CD4-positive, alpha-beta T cell (primary cell): ENCODE results near the gene CEP170B. TPM values are rescaled to one million over a fixed set of nuclear protein-coding genes. Genes with fewer than 3 reads are reported as not detected.

ENCODE experiments used
- ATAC-seq: fragments of 200-7000 bp; cut with Tn5 transposase; one replicate; pipeline ENCODE4 v1.10.0; 2022; ENCODE audit warnings: mild to moderate bottlenecking; ENCODE audit not compliant: poor library complexity
- CTCF ChIA-PET: fragments of 350-600 bp; sonication (Branson Sonifier 250); formaldehyde crosslinking; loops from one replicate; lab custom pipeline; 2021; ENCODE audit warnings: antibody characterized with exemption, inconsistent platforms; lab: Charles Lee
- POLR2A ChIA-PET: fragments of 350-600 bp; sonication (Branson Sonifier 250); formaldehyde crosslinking; loops from one replicate; lab custom pipeline; 2021; ENCODE audit warnings: antibody characterized with exemption, inconsistent platforms; lab: Charles Lee
- DNase-seq, 14 experiments: peaks; one replicate each; pipeline ENCODE4 v3.0.0-alpha.2; 2013 to 2020; ENCODE audit warnings: mixed read lengths in 2 of 14
- H3K27ac ChIP-seq, 2 donors: one replicate each; pipeline versions ENCODE4 v1.5.1 to v1.7.0; 2013; ENCODE audit warnings: low read length in 2 of 2, low read depth in 1 of 2, mild to moderate bottlenecking in 1 of 2
- H3K27me3 ChIP-seq, 2 experiments: 1 replicate in 1 of 2; 2 replicates in 1 of 2; pipeline versions ENCODE4 v1.6.1 to v1.7.0; 2013; ENCODE audit warnings: low read length in 2 of 2, control low read depth in 1 of 2, mild to moderate bottlenecking in 1 of 2, moderate library complexity in 1 of 2; ENCODE audit not compliant: insufficient read depth in 2 of 2, control insufficient read depth in 1 of 2
- H3K36me3 ChIP-seq: one replicate; pipeline ENCODE4 v1.6.1; 2013; ENCODE audit warnings: low read length, control low read depth; ENCODE audit not compliant: insufficient read depth
- H3K4me1 ChIP-seq: one replicate; pipeline ENCODE4 v1.6.1; 2013; ENCODE audit warnings: low read length, control low read depth; ENCODE audit not compliant: insufficient read depth
- H3K4me3 ChIP-seq: one replicate; pipeline ENCODE4 v1.5.1; 2013; ENCODE audit warnings: mild to moderate bottlenecking, low read length, moderate library complexity
- H3K9me3 ChIP-seq, 2 experiments: 1 replicate in 1 of 2; 2 replicates in 1 of 2; pipeline versions ENCODE4 v1.6.1 to v1.7.0; 2013; ENCODE audit warnings: low read length in 2 of 2, mild to moderate bottlenecking in 2 of 2, control low read depth in 1 of 2, moderate library complexity in 1 of 2; ENCODE audit not compliant: control insufficient read depth in 1 of 2, insufficient read depth in 1 of 2
- H3K27ac Mint-ChIP-seq: one replicate; pipeline ENCODE4 v1.8.0; 2020; ENCODE audit warnings: mixed read lengths
- H3K27me3 Mint-ChIP-seq: one replicate; pipeline ENCODE4 v1.8.0; 2021; ENCODE audit warnings: mixed read lengths
- H3K36me3 Mint-ChIP-seq: one replicate; pipeline ENCODE4 v1.8.0; 2021; ENCODE audit warnings: low read depth, mixed read lengths
- H3K4me1 Mint-ChIP-seq: one replicate; pipeline ENCODE4 v1.8.0; 2021; ENCODE audit warnings: low read depth, mixed read lengths
- H3K4me3 Mint-ChIP-seq: one replicate; pipeline ENCODE4 v1.8.0; 2020; ENCODE audit warnings: mild to moderate bottlenecking, mixed read lengths
- H3K9me3 Mint-ChIP-seq: one replicate; pipeline ENCODE4 v1.8.0; 2020; ENCODE audit warnings: mixed read lengths
- CTCF ChIP-seq: fragments of 200-600 bp; IDR thresholded peaks from one replicate; pipeline ENCODE4 v1.8.0; 2022; ENCODE audit warnings: antibody characterized with exemption, mild to moderate bottlenecking
- intact Hi-C, 2 experiments: fragments of 100-400 bp; cut with DNase I in 1 of 2; cut with micrococcal nuclease in 1 of 2; formaldehyde crosslinking; loops; one replicate each; pipeline versions ENCODE4 v1.15.1 to v1.9.0; 2023 to 2025; cut with DNase I, micrococcal nuclease
- total RNA-seq, 174 experiments: library from RNA in 2 of 174; stranded (reverse) in 2 of 174; gene quantifications; one replicate each; pipeline ENCODE4 v1.2.3 and lab custom pipeline; 2021 to 2026

Gene CEP170B
- total RNA-seq, 2 experiments from 2014 or later = 4.4 to 4.7 TPM

DNA sequence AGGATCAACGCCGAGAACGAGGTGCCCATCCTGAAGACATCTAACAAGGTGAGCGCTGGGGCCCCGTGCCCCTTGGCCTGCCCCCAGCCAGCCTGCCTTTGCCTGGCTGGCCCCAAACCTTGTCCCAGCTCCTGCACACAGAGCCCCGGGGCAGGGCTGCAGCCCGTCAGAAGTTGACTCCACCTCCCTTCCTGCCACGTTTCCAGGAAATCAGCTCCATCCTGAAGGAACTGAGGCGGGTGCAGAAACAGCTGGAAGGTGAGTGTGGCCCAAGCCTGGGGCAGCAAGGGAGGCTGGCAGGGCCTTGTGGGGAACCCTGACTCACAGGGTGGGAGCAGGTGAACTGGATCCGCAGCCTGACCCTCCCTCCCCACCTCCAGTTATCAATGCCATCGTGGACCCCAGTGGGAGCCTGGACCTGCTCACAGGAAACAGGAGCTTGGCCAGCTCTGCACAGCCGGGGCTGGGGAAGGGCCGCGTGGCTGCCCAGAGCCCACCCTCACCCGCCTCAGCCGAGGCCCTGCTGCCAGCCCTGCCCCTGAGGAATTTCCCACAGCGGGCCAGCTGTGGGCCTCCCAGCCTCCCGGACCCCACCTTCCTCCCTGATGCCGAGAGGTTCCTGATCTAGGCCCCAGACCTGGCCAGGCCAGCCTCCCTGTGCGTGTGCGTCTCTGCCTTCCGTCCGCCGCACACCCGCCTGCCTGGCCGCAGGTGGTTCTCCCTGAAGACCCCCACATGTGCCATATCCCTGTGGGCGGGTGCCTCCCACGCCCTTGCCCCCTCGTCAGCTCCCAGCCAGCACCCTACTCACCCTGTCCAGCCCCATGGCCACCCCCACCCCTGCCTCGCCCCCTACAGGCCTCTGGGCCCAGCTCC, 29.5 kb downstream of the CEP170B start:
- H3K9me3 ChIP-seq = no peaks in the 10 kb centered on the region
- Mint-ChIP-seq H3K4me3 (no peak overlapping the region), H3K4me1 (peaks cover 4% of the 10 kb centered on the region), H3K27ac (no peak overlapping the region), H3K9me3 (no peaks in the 10 kb centered on the region), H3K27me3 (no peaks in the 10 kb centered on the region), H3K36me3 (no peaks in the 10 kb centered on the region)
- H3K36me3 ChIP-seq = no peaks in the 10 kb centered on the region
- no peaks in the 10 kb centered on the region for H3K4me1 ChIP-seq
- H3K27ac ChIP-seq = no peak overlapping the region
- intact Hi-C loops = no loop called here
- ChIA-PET POLR2A (no interaction called here), CTCF (no interaction called here)
- DNase-seq (peak in 1 of 14 experiments; percentile 13), ATAC-seq (no peak)
- no peaks in the 10 kb centered on the region for H3K27me3 ChIP-seq
- H3K4me3 ChIP-seq = no peak overlapping the region
- no peak for TF ChIP-seq CTCF

- peaks cover 4% of the 10 kb centered on the region for H3K4me1 Mint-ChIP-seq
- no peak for ATAC-seq
- no peak overlapping the region for H3K27ac ChIP-seq
- no peaks in the 10 kb centered on the region for H3K9me3 Mint-ChIP-seq
- no peaks in the 10 kb centered on the region for H3K4me1 ChIP-seq
- no peak for TF ChIP-seq CTCF
- intact Hi-C loops = no loop called here
- H3K9me3 ChIP-seq = no peaks in the 10 kb centered on the region
- H3K27me3 ChIP-seq = no peaks in the 10 kb centered on the region
- ChIA-PET CTCF (no interaction called here), POLR2A (no interaction called here)
- H3K36me3 ChIP-seq = no peaks in the 10 kb centered on the region
- H3K4me3 ChIP-seq = no peak overlapping the region
- H3K27me3 Mint-ChIP-seq = no peaks in the 10 kb centered on the region
- no peak overlapping the region for H3K4me3 Mint-ChIP-seq
- H3K27ac Mint-ChIP-seq = no peak overlapping the region
- no peaks in the 10 kb centered on the region for H3K36me3 Mint-ChIP-seq
- no peak for DNase-seq
These were observed 30.2 kb downstream of the CEP170B start for GRCh38 chr14:104895207-104895785.

DNA sequence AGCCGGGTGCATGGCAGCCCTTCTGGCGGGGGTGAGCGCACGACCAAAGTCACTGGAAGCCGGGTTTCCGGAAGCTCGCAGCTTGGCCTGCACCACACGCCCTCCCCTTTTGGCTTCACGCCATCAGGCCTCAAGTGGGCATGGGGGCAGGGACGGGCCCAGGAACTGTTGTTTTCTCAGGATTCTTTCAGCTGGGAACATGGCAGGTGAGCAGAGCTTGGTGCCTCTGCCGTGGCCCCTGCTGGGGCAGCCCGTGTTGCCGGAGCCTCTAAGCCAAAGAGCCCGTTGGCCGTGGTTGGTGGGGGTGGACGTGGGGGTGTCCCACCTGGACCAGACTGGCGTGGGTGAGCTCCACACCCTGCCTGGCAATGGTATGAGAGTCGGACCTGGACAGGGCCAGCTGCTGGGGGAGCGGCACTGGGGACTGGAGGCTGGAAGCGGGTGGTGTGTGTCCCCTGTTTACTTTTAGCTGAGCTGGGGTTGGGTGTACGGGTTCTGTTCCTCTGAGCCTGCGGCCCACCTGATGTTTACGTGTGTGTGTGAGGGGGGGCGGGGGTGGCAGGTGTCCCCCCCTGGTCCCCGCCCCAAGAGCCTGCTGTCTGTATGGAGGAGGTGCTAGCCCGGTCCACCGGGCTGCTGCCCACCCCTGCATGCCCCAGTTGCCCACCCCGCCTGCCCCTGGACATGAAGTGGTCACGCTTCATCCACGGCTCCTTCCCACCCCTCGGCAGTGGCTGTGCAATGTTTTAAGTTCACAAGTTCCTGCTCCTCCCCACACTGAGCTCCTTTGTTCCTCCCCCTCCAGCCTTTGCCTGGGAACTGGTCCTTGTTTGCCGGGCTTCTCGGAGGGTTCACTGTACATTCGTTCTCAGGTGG, 31.0 kb downstream of the CEP170B start:
- intact Hi-C loops = loop anchor here in 1 of 2 experiments (2.0 kb wide), 1 partner anchor 457 kb away; no protein-coding TSS in a partner anchor
- Histone ChIP-seq H3K27ac (no peak overlapping the region), H3K4me3 (no peak overlapping the region), H3K27me3 (no peaks in the 10 kb centered on the region), H3K4me1 (no peaks in the 10 kb centered on the region), H3K9me3 (no peaks in the 10 kb centered on the region), H3K36me3 (no peaks in the 10 kb centered on the region)
- ChIA-PET POLR2A (no interaction called here), CTCF (no interaction called here)
- Mint-ChIP-seq H3K4me3 (no peak overlapping the region), H3K4me1 (peaks cover 4% of the 10 kb centered on the region), H3K36me3 (no peaks in the 10 kb centered on the region), H3K9me3 (no peaks in the 10 kb centered on the region), H3K27me3 (no peaks in the 10 kb centered on the region), H3K27ac (no peak overlapping the region)
- DNase-seq (peak in 1 of 14 experiments; percentile 26), ATAC-seq (no peak)
- no peak for TF ChIP-seq CTCF
